Measurements from ENCODE around the gene NTNG1. TPM values are rescaled to one million over a fixed set of nuclear protein-coding genes. Genes with fewer than 3 reads are reported as not detected.

The NTNG1 gene
- total RNA-seq, 1 experiment from 2014 or later: 1.5 TPM

- H2BK20ac ChIP-seq (ENCODE audit: low read depth, low read length, poor library complexity, severe bottlenecking): no peak overlapping the region
- no peaks in the 10 kb centered on the region for H3K9me3 ChIP-seq (ENCODE audit: control insufficient read depth, low read depth, low read length)
- no peak overlapping the region for H3K18ac ChIP-seq (ENCODE audit: insufficient read length, low read depth, low read length)
- H4K5ac ChIP-seq (ENCODE audit: insufficient read length, low read depth, low read length): no peak overlapping the region
- no peaks in the 10 kb centered on the region for H4K20me1 ChIP-seq (ENCODE audit: control insufficient read depth, insufficient read depth, insufficient read length)
- H3K23ac ChIP-seq (ENCODE audit: insufficient read length, low read depth, low read length): no peak overlapping the region
- WGBS (ENCODE audit: extremely low coverage, insufficient read length, low lambda C conversion rate): no CpG with 5 or more reads among the region's 41 CpGs
- TF ChIP-seq CTCF (conservative IDR thresholded peaks at IDR 0.05): no peak
- Mint-ChIP-seq H3K27ac (peak overlapping the region in 1 of 3 experiments; percentile 62; a peak in 1 of 7 replicates), H3K4me3 (peak overlapping the region; percentile 66 to 89), H3K27me3 (ENCODE audit: low read depth) (peaks cover 26% of the 10 kb centered on the region), H3K9me3 (no peaks in the 10 kb centered on the region; a peak in 1 of 5 replicates), H3K36me3 (ENCODE audit: insufficient read depth in 1 of 3, low read depth in 3 of 3) (no peaks in the 10 kb centered on the region), H3K4me1 (peaks cover 22 to 27% of the 10 kb centered on the region in 2 experiments)
- no peaks in the 10 kb centered on the region for H3K79me1 ChIP-seq (ENCODE audit: insufficient read depth, low read depth, low read length, poor library complexity, severe bottlenecking)
- H3K4me2 ChIP-seq (ENCODE audit: insufficient read depth, insufficient read length, low read length): peak overlapping the region; percentile 85
- H2BK15ac ChIP-seq (ENCODE audit: low read depth, low read length): no peak overlapping the region
- no peak overlapping the region for H2AFZ ChIP-seq (ENCODE audit: low read length)
- no peak overlapping the region for H4K8ac ChIP-seq (replicated peaks; ENCODE audit: insufficient read length, low read depth, low read length)
- no peaks in the 10 kb centered on the region for H3K4me1 ChIP-seq (ENCODE audit: insufficient read depth, low read length)
- no peak overlapping the region for H3K9ac ChIP-seq (ENCODE audit: extremely low read depth, insufficient read length, low read length)
- H3K4ac ChIP-seq (ENCODE audit: low read depth, low read length): no peak overlapping the region
- H3K27me3 ChIP-seq (ENCODE audit: insufficient read depth, low read length): no peaks in the 10 kb centered on the region
- no peaks in the 10 kb centered on the region for H3K79me2 ChIP-seq (ENCODE audit: insufficient read depth, low read length)
- H2AK5ac ChIP-seq (ENCODE audit: insufficient read length, low read length): no peak overlapping the region
- H2BK120ac ChIP-seq (ENCODE audit: low read depth, low read length, poor library complexity, severe bottlenecking): no peak overlapping the region
- no peak overlapping the region for H2BK12ac ChIP-seq (ENCODE audit: insufficient read length, low read depth, low read length)
- H2BK5ac ChIP-seq (ENCODE audit: insufficient read length, low read length): no peak overlapping the region
- H3T11ph ChIP-seq (ENCODE audit: low read length): no peak overlapping the region
- H3K27ac ChIP-seq (ENCODE audit: insufficient read length, low read depth, low read length): no peak overlapping the region
- no peak overlapping the region for H4K91ac ChIP-seq (ENCODE audit: insufficient read length, low read depth, low read length)
- peaks cover 21% of the 10 kb centered on the region for H3K23me2 ChIP-seq (ENCODE audit: insufficient read length, low read depth, low read length, poor library complexity, severe bottlenecking)
- peak; percentile 38 for DNase-seq
- no peak overlapping the region for H3K56ac ChIP-seq (ENCODE audit: insufficient read length, low read depth, low read length)
- no peak overlapping the region for H3K14ac ChIP-seq (ENCODE audit: insufficient read depth, low read length)
Measured at GRCh38 chr1:107141491-107142126, 770 bp downstream of the NTNG1 start.
